H1 (cell line): ENCODE data around the gene SOCS7. TPM values are rescaled to one million over a fixed set of nuclear protein-coding genes. Genes with fewer than 3 reads are reported as not detected.

ENCODE experiments used
- CTCF ChIA-PET: fragments of 300-600 bp; sonication (Branson Sonifier 250); formaldehyde crosslinking; loops from one replicate; lab custom pipeline; 2021; ENCODE audit not compliant: partially characterized antibody; lab: Charles Lee
- POLR2A ChIA-PET: fragments of 300-600 bp; sonication (Branson Sonifier 250); formaldehyde crosslinking; loops from one replicate; lab custom pipeline; 2021; ENCODE audit warnings: inconsistent platforms; ENCODE audit not compliant: partially characterized antibody; lab: Charles Lee
- DNase-seq, 2 experiments: peaks; one replicate each; pipeline versions ENCODE4 v3.0.0 to v3.0.0-alpha.2; 2010 to 2022; ENCODE audit warnings: low spot score in 2 of 2, low read depth in 1 of 2, mixed read lengths in 1 of 2
- FAIRE-seq: peaks from 2 replicates; lab custom pipeline; 2011; peaks lifted over from hg19 to GRCh38; lab: Jason Lieb, UNC
- H2AFZ ChIP-seq: 2 replicates; pipeline ENCODE4 v1.8.1; 2012; ENCODE audit warnings: low read length, inconsistent platforms
- H2AK5ac ChIP-seq: 2 replicates; pipeline ENCODE4 v1.6.1; 2013; ENCODE audit warnings: low read depth, low read length
- H2BK120ac ChIP-seq: replicated peaks from 2 replicates; pipeline ENCODE3; 2013; ENCODE audit warnings: low read depth, low read length, inconsistent platforms
- H2BK12ac ChIP-seq: 2 replicates; pipeline ENCODE4 v1.6.1; 2013; ENCODE audit warnings: low read depth, low read length
- H2BK15ac ChIP-seq: 2 replicates; pipeline ENCODE4 v1.6.1; 2013; ENCODE audit warnings: low read length
- H2BK20ac ChIP-seq: 2 replicates; pipeline ENCODE4 v1.6.1; 2013; ENCODE audit warnings: low read length
- H2BK5ac ChIP-seq: 2 replicates; pipeline ENCODE4 v1.6.1; 2013; ENCODE audit warnings: low read depth, low read length
- H3K14ac ChIP-seq: 2 replicates; pipeline ENCODE4 v1.6.1; 2013; ENCODE audit warnings: inconsistent platforms; ENCODE audit not compliant: insufficient read length
- H3K18ac ChIP-seq: 2 replicates; pipeline ENCODE4 v1.6.1; 2013; ENCODE audit warnings: low read length; ENCODE audit errors: extremely low read depth
- H3K23ac ChIP-seq: 2 replicates; pipeline ENCODE4 v1.6.1; 2013; ENCODE audit warnings: inconsistent platforms; ENCODE audit not compliant: insufficient read length
- H3K23me2 ChIP-seq: 2 replicates; pipeline ENCODE4 v1.6.1; 2013; ENCODE audit warnings: low read depth, low read length
- H3K27ac ChIP-seq: 2 replicates; pipeline ENCODE4 v1.6.1; 2011; ENCODE audit warnings: low read depth, low read length, inconsistent platforms
- H3K27me3 ChIP-seq, 4 experiments: replicated peaks in 1 of 4; 1 replicate in 1 of 4; 2 replicates in 3 of 4; pipeline versions ENCODE4 v1.6.1 to v1.8.1; 2011 to 2013; ENCODE audit warnings: low read length in 3 of 4, mild to moderate bottlenecking in 3 of 4, inconsistent platforms in 2 of 4, mixed read lengths in 2 of 4, moderate library complexity in 1 of 4; ENCODE audit not compliant: control insufficient read depth in 3 of 4, insufficient read depth in 3 of 4; ENCODE audit errors: extremely low read depth in 1 of 4
- H3K36me3 ChIP-seq, 4 experiments: 2 replicates each; pipeline versions ENCODE4 v1.6.1 to v1.8.1; 2011 to 2013; ENCODE audit warnings: mild to moderate bottlenecking in 4 of 4, low read length in 3 of 4, moderate library complexity in 2 of 4, control low read depth in 1 of 4, inconsistent platforms in 1 of 4; ENCODE audit not compliant: insufficient read depth in 4 of 4, control insufficient read depth in 2 of 4
- H3K4ac ChIP-seq: replicated peaks from 2 replicates; pipeline ENCODE3; 2013; ENCODE audit warnings: low read length, low read depth, mixed read lengths, inconsistent platforms; ENCODE audit not compliant: insufficient read length
- H3K4me1 ChIP-seq, 4 experiments: replicated peaks in 1 of 4; 1 replicate in 1 of 4; 2 replicates in 3 of 4; pipeline versions ENCODE4 v1.6.1 to v1.8.1; 2011 to 2013; ENCODE audit warnings: low read length in 3 of 4, inconsistent platforms in 2 of 4, mixed read lengths in 1 of 4; ENCODE audit not compliant: insufficient read depth in 4 of 4, control insufficient read depth in 3 of 4
- H3K4me2 ChIP-seq, 2 experiments: 2 replicates each; pipeline versions ENCODE4 v1.6.1 to v1.8.1; 2011 to 2013; ENCODE audit warnings: low read depth in 2 of 2, low read length in 2 of 2, control low read depth in 1 of 2, inconsistent platforms in 1 of 2, mild to moderate bottlenecking in 1 of 2; ENCODE audit not compliant: insufficient read depth in 1 of 2
- H3K4me3 ChIP-seq, 4 experiments: fragments of 200-600, 300-600 bp in 1 of 4; sonication (generic), shearing (Covaris generic), sonication (Bioruptor Twin) in 1 of 4; 2 replicates each; pipeline versions ENCODE4 v1.5.1 to v1.8.1; 2011 to 2016; ENCODE audit warnings: low read length in 4 of 4, low read depth in 3 of 4, control low read depth in 2 of 4, inconsistent platforms in 2 of 4, mild to moderate bottlenecking in 2 of 4, mixed read lengths in 1 of 4, moderate library complexity in 1 of 4; ENCODE audit not compliant: insufficient read depth in 2 of 4; ENCODE audit errors: extremely low read depth in 1 of 4
- H3K56ac ChIP-seq: replicated peaks from 2 replicates; pipeline ENCODE3; 2013; ENCODE audit warnings: low read depth, mild to moderate bottlenecking, mixed read lengths, low read length, inconsistent platforms; ENCODE audit not compliant: insufficient read length
- H3K79me1 ChIP-seq: 2 replicates; pipeline ENCODE4 v1.6.1; 2013; ENCODE audit warnings: low read depth, low read length, control low read depth
- H3K79me2 ChIP-seq, 2 experiments: 2 replicates each; pipeline versions ENCODE4 v1.6.1 to v1.8.1; 2012 to 2013; ENCODE audit warnings: low read length in 2 of 2, mild to moderate bottlenecking in 2 of 2, inconsistent platforms in 1 of 2; ENCODE audit not compliant: insufficient read depth in 2 of 2, control insufficient read depth in 1 of 2
- H3K9ac ChIP-seq, 4 experiments: replicated peaks in 1 of 4; 1 replicate in 1 of 4; 2 replicates in 3 of 4; pipeline versions ENCODE4 v1.6.1 to v1.8.1; 2011 to 2013; ENCODE audit warnings: low read depth in 3 of 4, low read length in 3 of 4, control low read depth in 2 of 4, mild to moderate bottlenecking in 2 of 4, moderate library complexity in 2 of 4, inconsistent platforms in 1 of 4; ENCODE audit errors: extremely low read depth in 1 of 4
- H3K9me3 ChIP-seq, 2 experiments: 2 replicates each; pipeline versions ENCODE4 v1.6.1 to v1.8.1; 2012 to 2013; ENCODE audit warnings: mild to moderate bottlenecking in 2 of 2, moderate library complexity in 2 of 2, control low read depth in 1 of 2, inconsistent platforms in 1 of 2, low read depth in 1 of 2, low read length in 1 of 2, mixed read lengths in 1 of 2; ENCODE audit not compliant: insufficient read depth in 2 of 2
- H4K20me1 ChIP-seq, 2 experiments: replicated peaks in 1 of 2; 2 replicates each; pipeline versions ENCODE3 to v1.8.1; 2011 to 2013; ENCODE audit warnings: inconsistent platforms in 2 of 2, low read length in 2 of 2, mild to moderate bottlenecking in 1 of 2; ENCODE audit not compliant: insufficient read depth in 2 of 2, control insufficient read depth in 1 of 2
- H4K5ac ChIP-seq: 2 replicates; pipeline ENCODE4 v1.6.1; 2013; ENCODE audit warnings: low read length, low read depth, mixed read lengths, inconsistent platforms; ENCODE audit not compliant: insufficient read length
- H4K8ac ChIP-seq: 2 replicates; pipeline ENCODE4 v1.8.0; 2013; ENCODE audit warnings: mild to moderate bottlenecking, moderate library complexity, low read length, inconsistent platforms; ENCODE audit not compliant: insufficient read depth; ENCODE audit errors: extremely low read depth
- H4K91ac ChIP-seq: replicated peaks from 2 replicates; pipeline ENCODE3; 2013; ENCODE audit warnings: low read length, mixed read lengths, inconsistent platforms; ENCODE audit not compliant: insufficient read length
- FOSL1 ChIP-seq: IDR thresholded peaks from 2 replicates; pipeline ENCODE4 v1.6.1; 2011; ENCODE audit warnings: mild to moderate bottlenecking, low read depth, low read length, moderate library complexity; ENCODE audit not compliant: insufficient read depth
- KDM1A ChIP-seq: fragments of 200-600, 300-600 bp; sonication (generic); IDR thresholded peaks from 2 replicates; pipeline ENCODE4 v1.7.1; 2016; ENCODE audit warnings: mild to moderate bottlenecking, low read length, borderline replicate concordance
- polyA plus RNA-seq, 7 experiments: library from polyadenylated mRNA; depleted of rRNA in 3 of 7; stranded (reverse) in 5 of 7; unstranded in 2 of 7; fragments of >200 nt in 5 of 7; fragments of 200-250 nt in 2 of 7; gene quantifications; 1 replicate in 5 of 7; 2 replicates in 1 of 7; 4 replicates in 1 of 7; pipeline versions ENCODE4 v1.2.1 to v1.2.3, GENCODE V29; 2011 to 2013; ENCODE audit warnings: missing spikeins in 2 of 7, mixed read lengths in 2 of 7
- total RNA-seq: library from RNA; stranded (reverse); fragmentation: NEBNext Ultra II Directional; extraction: Animal tissue kit (Norgen Biotek cat#: 25700); gene quantifications from 2 replicates; pipeline ENCODE4 v1.2.1, GENCODE V29; 2021

Gene SOCS7
- total and polyA plus RNA-seq, 2 of the 8 experiments (the other 6 are each of a cell fraction or from before 2014, with no cell fraction given): 13.5 to 26.9 TPM

DNA sequence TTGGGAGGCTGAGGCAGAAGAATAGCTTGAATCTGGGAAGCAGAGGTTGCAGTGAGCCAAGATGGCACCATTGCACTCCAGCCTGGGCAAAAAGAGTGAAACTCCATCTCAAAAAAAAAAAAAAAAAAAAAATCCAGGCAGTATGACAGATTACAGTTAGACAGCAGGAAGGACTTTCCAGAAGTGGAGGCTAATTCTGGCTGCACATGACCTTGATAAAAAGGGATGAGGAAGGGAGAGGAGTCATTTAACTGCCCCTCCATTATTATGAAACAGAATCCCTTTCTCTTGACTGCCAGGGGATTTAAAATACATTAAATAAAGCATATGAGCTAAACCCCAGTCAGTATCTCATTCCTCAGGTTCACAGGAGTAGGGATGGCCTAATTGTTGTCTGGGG, 74.8 kb downstream of the SOCS7 start:
- Histone ChIP-seq H4K5ac (no peak overlapping the region), H2AFZ (no peak overlapping the region), H3K27me3 (no peaks in the 10 kb centered on the region), H2BK120ac (peak overlapping the region; percentile 21), H3K23ac (no peak overlapping the region), H3K23me2 (peaks cover 6% of the 10 kb centered on the region), H3K4ac (no peak overlapping the region), H3K9me3 (no peaks in the 10 kb centered on the region), H3K36me3 (no peaks in the 10 kb centered on the region), H2BK12ac (0 out of 2 replicates have a peak overlapping the region, but pooled peaks have one; percentile 27), H2BK15ac (0 out of 2 replicates have a peak overlapping the region, but pooled peaks have one; percentile 31), H4K8ac (no peak overlapping the region), H3K27ac (no peak overlapping the region), H3K4me1 (peaks cover 32 to 52% (median 36%) of the 10 kb centered on the region in 4 experiments), H3K9ac (no peak overlapping the region), H2AK5ac (no peak overlapping the region), H3K79me2 (peaks cover 0 to 37% of the 10 kb centered on the region in 2 experiments; a peak in 2 of 4 replicates), H2BK20ac (0 out of 2 replicates have a peak overlapping the region, but pooled peaks have one; percentile 32), H3K79me1 (peaks cover 5% of the 10 kb centered on the region), H3K14ac (no peak overlapping the region), H3K56ac (no peak overlapping the region), H3K18ac (no peak overlapping the region), H3K4me2 (no peak overlapping the region), H4K20me1 (peaks cover 3 to 7% of the 10 kb centered on the region in 2 experiments), H4K91ac (no peak overlapping the region), H2BK5ac (no peak overlapping the region), H3K4me3 (no peak overlapping the region)
- TF ChIP-seq KDM1A (peak; percentile 68; the same call in 1 of the 2 replicates), FOSL1 (no peak)
- no peak for DNase-seq
- CTCF ChIA-PET: interaction anchor here (0.8 to 24.5 kb wide), 10 partner anchors 9 to 115 kb away, joined by 3 to 400 read pairs (median 5); partner anchors contain the start of genes GPR179 and SOCS7
- POLR2A ChIA-PET: interaction anchor here (0.8 to 7.6 kb wide), 8 partner anchors 8 to 178 kb away, joined by 3 to 72 read pairs (median 5); no protein-coding TSS in a partner anchor
- FAIRE-seq: no peak
